T-helper 9 cell (primary cell): ENCODE results near the gene SMIM35.
"Not testable (repeated sequence)": the region's sequence is repeated elsewhere in the genome, so short reads cannot be mapped to it uniquely, and the experiment has no call there.

Source experiments
- DNase-seq: peaks from one replicate; pipeline ENCODE4 v3.0.0-alpha.2; 2020

SMIM35 gene

DNA sequence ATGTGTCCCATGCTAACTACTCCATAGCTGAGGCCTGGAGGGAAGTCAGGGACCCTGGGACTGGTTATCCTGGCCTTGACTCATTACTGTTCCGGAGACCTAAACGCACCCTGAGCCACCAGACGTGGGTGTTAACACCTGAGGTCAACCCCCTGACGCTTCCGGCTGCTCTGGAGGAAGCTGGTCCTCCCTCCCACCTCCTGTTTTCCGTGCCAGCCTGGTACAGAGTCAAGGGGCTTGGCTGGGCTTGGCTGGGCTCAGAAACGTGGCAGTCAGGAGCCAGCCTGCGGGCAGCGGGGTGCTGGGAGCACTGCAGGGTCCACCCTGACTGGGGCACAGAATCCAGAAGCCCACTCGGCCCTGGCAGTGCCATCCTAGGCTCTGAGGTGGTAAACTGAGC lies 7.3 kb downstream of the SMIM35 start:
- DNase-seq: no peak

DNA sequence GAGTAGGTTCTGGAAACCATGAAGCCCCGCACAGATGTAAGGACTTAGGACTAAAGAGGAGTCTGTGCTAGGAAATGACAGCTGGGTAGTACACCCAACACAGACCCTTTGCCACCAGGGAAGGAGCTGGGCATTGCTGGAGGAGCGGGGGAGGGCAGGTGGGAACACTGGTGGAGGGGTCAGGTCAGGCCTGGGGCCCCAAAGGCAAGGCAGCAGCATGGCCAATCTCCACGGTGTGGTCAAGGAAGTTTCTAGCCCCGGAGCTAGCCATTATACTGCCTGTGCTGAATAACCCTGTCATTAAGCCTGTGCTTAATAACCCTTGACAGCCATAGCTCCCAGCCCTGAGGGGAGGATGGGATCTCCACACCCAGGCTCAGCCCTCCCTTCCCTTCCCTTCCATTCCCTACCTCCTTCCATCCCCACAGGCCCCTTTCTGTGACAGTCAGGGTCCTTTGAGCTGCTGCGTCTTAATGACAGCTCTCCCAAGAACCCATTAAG lies 7.8 kb downstream of the SMIM35 start:
- DNase-seq: no peak

DNA sequence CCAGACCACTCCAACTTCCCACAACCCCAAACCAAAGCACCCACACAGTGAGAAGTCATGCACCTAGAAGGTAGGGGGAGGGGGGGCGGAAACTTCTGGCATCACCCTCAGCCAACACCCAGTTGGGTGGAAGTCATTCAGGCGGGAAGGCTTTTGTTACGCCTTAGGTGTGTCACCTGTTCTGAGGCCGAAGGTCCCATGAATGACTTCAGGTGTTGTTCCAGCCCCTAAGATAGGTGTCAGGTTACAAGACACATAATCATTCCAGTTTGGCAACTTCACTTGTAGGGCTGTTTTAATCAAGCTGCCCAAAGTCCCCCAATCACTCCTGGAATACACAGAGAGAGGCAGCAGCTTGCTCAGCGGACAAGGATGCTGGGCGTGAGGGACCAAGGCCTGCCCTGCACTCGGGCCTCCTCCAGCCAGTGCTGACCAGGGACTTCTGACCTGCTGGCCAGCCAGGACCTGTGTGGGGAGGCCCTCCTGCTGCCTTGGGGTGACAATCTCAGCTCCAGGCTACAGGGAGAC lies 9.9 kb downstream of the SMIM35 start, which contains the start of gene TMPRSS4:
Gene TMPRSS4, plus strand, starts transcription at position 325 of the 528 bp plus-strand sequence. CDS start 225 bp downstream, outside the sequence.
- DNase-seq: no peak

DNA sequence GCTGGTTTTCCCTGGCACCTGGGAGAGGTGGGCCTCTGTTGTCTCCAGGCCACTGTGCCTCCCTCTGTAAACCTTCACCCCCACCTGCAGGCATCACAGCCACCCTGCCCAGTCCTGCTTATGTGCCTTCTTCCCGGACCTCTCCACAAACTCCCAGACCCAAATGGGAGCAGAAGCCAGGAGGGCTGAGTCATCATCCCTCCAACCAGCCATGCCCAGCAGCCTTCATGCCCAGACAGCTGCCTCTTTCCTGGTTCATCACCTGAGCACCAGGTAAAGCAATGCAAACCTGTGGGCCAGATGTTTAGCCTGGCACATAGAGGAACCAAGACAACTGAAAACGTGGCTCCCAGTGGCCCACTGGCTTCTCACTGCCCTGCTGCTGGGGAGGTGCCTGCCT lies 12.0 kb downstream of the SMIM35 start:
- DNase-seq: no peak

DNA sequence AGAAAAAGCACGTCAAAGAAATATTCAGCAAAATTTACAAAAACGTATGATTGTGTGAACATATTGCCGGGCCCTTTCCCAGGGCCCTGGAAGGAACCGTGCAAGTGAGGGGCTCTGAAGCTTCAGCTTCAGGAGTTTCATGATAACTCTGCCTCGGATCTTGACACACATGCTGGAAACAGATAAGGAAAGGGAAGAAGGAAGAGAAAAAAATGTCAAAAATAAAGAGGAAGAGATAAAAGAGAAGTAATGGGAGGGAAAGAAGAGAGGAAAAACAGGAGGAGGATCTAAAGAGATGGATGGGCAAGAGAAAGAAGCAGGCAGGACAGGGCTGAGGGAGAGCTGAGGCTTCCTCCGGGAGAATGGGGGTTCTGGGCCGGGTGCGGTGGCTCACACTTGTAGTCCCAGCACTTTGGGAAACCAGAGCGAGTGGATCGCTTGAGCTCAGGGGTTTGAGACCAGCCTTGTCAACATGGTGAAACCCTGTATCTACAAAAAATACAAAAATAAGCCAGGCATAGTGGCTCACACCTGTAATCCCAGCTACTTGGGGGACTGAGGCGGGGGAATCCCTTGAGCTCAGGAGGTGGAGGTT lies 12.6 kb downstream of the SMIM35 start:
- no peak for DNase-seq

DNA sequence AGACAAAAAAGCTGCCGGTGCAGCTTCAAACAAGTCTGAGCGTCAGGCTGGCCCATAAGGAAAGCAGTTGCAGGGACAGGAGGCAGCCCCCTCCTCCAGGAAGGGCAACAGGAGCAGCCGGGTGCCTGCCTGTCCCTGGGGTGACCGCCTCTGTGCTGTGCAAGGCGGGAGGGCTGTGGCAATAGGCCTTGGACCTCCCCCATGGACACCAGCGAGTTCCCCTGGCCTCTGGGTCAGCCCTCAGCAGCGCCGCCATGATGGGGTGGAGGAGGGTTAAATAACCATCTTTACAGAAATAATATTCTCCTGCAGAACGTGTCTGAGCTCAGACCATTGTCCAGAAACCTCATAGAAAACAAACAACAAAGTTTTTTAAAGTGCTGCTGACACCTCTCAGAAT lies 13.2 kb downstream of the SMIM35 start:
- DNase-seq: no peak

DNA sequence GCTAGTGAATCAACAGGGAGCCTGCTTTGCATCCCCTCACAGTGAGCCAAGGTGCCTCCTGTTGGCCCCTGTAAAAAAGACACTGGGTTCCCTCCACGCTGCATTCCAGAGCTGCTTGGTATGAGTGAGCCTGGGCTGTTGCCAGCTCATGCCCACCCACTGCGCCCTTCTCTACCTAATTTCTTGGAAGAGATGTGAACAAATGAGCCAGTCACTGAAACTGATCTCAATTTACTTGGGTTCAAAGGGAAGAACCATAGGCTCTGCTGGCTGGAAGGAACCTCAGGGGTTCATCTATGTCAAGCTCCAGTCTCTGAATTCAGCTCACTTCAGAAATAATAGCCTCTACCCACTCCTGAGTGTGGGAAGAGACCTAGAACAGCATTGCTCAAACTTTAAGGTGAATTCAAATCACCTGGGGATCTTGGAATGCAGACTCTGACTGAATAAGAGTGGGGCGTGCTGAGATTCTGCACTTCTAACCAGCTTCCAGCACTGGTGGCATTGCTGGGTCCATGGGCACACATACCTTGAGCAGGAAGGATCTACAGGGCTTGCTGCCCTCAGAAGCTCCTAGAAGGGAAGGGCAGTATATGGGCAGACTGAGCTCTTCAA lies 15.2 kb downstream of the SMIM35 start:
- DNase-seq: no peak

DNA sequence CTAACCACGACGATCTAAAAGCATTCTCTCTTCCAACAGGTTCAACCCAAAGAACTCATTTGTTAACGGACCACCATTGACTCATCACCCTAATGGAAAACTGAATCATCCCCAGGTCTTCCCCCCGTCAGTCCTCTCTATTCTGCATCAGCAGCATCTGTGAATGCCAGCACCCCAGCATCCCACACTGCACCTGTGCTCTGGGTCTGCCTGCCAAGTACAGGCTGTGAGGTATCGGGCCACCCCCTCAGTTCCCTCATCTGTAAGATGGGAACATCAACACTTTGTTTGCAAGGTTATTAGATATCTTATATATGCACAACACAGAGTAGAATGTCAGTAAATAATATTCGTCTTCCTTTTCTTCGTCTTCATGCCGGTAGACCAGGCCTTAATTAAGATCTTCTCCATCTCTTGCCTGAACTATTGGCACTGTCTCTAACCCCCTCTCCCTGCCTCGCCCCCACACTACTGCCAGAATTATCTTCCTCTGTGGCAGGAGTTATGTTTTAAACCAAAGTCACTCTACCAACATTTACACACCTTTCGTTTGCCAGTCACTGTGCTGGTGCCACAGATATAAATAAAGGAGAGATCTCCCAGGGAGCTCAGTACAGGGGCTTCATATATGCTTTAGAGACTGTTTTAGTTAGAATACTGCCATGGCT lies 17.7 kb downstream of the SMIM35 start:
- DNase-seq: no peak

DNA sequence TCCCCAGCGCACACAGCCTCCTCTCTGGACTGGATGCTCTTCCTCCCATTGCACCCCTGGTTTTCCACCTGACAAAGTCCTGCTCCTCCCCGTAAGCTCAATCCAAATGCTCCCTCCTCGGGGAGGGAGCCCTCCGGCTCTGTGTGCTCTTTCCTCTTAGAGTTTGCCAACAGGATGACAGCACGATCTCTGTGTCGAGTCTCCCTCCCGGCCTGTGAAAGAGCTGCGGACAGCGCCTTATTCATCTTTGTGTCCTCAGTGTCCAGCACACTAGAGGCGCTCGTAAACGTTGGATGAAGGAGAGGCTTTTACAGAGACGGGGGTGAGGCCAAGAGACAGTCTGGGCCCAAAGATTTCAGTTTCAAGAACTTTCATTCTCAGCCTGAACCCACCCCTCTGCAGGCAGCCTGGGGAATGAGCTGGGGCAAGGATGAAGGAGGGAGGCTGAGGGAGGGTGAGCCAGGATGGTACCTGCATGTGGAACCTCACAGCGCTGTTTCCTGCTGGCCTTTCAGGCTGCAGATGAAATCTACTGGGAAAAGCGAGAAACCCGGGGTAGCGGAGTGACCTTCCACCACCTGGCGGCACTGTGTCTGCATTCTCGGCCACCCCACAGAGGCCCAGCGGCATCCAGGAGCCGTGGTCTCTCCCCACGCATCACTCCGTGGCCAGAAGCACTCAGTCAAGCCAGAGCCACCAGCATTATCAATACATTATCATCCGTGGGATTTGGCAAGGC lies 18.4 kb downstream of the SMIM35 start:
- DNase-seq: no peak

DNA sequence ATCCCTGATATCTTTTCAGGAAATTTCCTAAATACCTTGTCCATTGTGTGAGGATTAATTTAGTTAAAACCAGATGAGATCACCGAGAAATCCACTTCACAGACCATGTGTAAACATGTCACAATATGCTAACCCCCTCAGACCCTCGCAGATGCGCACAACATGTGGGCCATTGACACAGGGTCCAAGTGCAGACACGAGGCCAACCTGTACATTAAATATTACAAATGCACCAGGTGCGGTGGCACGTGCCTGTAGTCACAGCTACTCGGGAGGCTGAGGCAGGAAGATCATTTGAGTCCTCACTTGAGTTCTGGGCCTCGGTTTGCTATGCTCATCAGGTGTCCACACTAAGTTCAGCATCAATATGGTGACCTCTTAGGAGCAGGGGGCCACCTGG lies 19.8 kb downstream of the SMIM35 start:
- DNase-seq: no peak

DNA sequence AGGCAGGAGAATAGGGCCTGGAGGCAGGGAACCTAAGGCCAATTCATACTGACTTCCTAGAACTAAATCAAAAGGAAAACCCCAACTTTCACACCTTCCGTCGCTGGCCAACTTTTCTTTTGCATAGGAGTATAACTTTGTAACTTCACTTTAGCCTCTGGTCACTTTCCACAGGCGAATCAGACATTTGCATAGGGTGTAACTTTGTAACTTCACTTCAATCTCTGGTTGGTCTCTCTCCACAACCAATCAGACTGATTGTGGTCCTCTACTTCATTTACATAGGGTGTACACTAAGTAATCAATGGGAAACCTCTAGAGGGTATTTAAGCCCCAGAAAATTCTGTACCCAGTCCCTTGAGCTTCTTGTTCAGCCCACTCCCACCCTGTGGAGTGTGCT lies 21.4 kb downstream of the SMIM35 start:
- no peak for DNase-seq

DNA sequence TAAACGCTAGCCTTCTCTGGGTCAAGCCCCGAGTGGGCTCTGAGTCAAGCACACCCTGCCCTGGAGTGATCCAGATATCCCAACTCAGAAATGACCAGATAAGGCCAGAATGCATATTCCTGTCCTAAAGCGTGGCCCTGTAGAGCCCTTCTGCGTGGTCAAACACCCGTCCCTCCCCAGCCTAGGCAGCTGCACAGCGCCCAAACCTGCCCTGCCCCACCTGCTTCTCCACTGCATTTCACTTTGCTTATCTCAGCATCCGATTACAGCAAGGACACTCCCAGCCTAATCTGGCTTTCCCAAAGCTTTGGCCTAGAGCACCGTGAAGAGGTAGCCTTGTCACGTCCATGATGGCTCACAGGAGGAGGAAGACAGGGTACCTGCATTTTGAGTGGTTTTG lies 21.8 kb downstream of the SMIM35 start:
- DNase-seq: no peak

DNA sequence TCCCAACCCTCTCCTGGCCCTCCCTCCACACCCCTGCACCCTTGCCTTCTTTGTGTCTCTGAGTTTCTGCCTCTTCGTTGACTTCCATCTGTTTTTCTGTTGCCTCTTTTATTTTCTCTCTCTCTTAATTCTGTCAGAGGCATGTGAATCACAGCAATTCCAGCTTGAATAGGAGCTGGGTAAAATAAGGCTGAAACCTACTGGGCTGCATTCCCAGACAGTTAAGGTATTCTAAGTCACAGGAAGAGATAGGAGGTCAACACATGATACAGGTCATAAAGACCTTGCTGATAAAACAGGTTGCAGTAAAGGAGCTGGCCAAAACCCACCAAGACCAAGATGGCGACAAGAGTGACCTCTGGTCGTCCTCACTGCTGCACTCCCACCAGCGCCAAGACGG lies 24.1 kb downstream of the SMIM35 start:
- not testable (repeated sequence) for DNase-seq

DNA sequence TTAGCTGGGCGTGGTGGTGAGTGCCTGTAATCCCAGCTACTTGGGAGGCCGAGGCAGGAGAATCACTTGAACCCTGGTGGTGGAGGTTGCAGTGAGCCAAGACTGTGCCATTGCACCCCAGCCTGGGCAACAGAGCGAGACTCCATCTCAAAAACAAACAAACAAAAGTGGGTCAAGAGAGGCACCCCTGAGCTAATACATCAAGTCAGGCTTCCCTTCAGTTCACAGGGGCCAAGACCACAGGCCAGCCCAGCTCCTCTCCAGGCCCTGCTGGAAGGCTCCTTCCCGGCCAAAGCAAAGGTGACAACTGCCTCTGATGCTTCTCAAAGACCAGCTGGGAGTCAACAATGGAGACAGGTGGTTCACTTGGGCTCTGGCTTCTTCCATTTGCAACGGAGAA lies 24.6 kb downstream of the SMIM35 start:
- DNase-seq: not testable (repeated sequence)

DNA sequence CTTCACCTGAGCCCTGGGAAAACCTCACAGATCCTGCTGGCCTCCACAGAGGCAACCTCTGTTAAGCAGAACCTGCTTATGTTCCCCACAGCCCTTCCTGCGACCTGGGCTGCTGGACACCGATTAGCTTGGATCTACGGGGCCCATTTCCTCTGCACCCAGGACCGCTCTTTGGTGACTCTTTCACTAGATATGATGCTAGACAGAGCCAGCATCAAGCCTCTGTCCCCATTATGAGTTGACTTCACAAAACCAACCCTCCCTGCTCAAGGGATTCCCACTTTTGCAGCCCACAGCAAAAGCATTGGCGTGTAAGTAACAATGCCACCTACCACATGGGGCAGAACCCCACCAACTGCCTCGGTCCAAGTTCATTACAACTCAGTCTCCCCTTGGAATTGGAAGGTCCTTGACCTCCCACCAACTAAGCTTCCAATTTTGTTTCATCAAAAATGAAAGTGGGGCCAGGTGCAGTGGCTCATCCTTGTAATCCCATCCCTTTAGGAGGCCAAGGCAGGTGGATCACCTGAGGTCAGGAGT lies 25.1 kb downstream of the SMIM35 start:
- no peak for DNase-seq

DNA sequence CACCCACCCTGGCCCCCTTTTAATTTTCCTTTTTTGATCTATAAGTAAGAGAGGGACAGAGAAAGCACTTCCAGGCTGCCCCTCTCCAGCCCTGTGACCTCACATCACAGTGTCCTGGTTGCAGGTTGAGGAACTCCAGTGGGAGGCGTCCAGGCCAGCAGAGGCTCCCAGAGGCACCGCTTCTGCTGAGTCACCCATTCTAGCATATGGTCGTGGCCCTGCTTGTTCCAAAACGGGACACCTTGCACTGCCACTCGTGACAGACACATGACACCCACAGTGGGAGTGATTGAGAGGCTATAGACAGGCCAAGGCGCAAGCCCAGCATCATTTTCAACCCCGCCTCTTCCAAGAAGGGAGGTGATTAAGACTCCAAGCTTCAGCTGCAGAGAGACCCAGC lies 25.9 kb downstream of the SMIM35 start:
- DNase-seq: no peak

DNA sequence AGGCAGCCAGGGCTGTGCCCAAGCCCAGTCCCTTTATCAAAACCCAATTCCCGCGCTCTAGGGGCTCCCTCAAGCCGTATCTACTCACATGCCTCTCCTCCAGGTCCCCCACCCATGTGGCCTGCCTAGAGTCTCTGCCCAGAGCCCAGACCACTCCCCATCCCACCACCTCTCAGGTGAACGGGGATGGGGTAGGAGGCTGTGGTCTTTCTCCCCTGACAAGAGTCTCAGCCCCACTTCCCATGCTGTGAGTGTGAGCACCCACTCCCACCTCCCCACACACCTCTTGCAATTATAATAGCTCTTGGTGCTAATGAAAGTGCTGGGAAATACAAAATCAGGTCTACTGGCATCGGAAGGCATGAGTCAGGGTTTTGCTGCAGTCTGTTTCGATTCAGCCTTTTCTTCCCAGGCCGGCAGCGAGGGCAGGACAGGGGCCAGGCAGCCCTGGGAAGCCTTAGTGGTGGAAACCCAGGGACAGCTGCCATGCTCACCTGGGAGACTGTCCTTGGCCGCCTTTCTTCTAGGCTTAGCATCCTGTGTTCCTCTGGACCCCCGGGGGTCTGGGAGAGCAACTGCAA lies 26.6 kb downstream of the SMIM35 start:
- no peak for DNase-seq

DNA sequence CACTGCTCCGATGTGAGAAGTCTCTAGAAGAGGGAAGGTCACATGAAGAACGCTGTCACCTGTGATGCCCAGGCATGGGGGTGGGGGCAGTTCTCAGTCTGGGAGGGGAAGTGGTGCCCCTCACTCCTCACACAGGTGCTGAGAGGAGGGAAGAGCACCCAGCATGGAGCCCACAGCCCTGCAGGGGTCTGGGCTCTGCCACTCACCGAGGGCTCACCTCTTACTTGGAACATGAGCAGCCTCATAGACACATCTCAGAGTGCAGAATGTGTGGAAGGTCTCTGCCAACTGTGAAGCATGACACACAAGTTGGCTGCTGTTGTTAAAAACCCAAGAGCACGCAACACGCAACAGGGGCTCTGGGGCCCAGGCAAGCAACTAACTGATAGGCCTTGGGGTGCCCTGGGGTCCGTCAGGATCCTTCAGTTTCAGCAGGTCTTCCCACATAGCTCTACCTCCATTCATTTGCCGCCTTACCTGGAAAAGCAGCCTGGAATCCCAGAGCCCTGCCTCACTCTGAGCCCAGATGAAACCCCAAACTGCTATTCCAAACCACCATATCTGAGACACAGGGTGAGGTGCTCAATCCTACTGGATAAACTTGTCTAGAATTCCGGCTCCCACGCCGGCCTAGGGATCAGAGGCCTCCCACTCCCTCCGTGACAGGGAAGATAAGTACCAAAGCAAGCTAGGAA lies 27.4 kb downstream of the SMIM35 start:
- no peak for DNase-seq

DNA sequence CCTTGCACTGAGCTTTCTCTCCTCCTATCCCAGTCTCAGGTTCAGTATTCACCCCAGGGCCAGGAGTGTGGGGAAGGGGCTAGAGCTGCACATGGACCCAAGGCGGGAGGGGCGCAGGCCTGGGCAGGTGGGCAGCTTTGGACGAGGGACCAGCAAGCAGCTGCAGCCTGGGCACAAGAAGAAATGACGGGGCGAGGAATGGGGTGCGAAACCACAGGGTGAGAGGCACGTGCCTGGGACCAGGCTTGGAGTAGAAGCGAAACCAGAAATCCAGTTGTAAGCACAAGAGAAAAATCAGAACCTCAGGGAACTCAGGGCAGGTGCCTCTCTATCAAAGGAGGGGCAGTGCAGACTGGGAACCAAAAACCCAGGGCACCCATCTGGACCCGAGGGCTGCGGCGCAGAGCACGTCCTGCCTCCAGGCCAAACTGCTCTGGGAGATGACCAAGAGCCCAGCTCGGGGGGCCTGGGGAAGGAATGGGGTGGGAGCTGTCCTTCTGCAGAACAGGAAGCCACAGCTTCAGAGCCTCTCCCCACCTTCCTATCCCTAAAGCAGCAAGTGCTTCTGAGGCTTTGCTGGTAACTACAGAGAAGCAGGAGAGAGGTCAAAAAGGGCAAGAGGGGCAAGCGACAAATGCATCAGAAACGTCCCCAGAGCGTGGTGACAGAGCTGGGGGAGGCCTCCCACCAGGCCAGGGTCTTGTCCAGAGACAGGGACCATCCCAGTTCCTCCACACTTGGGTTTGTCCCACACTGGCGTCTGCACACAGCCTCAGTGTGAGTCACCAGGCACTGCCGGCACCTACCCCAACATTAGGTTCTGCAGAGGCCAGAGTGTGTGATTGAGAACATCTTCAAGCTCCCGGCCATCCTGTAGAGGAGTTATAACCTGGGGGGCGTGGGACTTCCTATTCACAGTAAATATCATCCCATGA lies 28.2 kb downstream of the SMIM35 start:
- DNase-seq: no peak

DNA sequence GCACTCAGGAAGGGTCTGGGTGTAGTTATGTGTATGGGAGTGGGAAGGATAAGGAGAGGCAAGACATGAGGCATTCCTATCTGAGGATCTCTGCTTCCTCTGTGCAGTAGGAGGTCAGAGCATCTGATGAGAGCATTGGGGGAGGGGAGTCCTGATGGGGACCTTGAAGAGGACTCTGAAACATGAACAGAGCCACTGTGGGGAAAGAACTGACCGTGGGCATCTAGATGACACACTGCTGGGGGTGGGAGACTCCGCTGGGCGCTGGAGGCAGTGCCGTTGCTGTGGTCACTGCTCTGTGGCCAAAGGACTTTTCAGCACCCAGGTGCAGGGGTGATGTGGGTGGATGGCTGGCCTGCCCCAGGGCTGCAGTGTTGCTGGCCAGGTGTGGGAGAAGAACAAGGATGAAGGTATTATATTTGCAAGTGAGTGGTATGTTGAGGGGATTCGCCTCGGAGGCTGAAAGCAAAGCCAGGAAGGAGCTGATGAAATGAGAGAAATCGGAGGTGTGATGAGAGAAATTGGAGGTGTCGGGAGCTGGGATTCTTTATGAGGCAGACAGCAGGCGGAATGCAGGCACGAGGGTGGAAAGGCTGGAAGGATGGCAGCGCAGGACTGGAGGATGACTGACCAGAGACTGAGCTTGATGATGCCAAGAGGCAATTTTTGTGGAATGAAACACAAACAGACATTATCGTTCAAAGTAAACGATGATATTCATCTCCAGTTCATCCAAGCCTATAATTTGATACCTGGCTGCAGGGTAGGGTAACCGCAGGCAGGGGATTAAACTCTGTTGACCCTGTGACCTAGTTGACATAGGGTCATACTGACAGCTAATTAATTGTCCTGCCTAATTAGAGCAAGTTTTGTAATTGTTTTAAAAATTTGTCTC lies 29.3 kb downstream of the SMIM35 start:
- no peak for DNase-seq
